ENCODE data around the gene ARL11.
A peak's percentile ranks its signal among the peaks of the same experiment; 100 is the strongest.

The ARL11 gene

GRCh38 chr13:49629196-49629938 lies 1.1 kb downstream of the ARL11 start:
- Mint-ChIP-seq H3K27ac (peak overlapping the region; percentile 98), H3K27me3 (no peaks in the 10 kb centered on the region), H3K36me3 (peaks cover 21 to 28% of the 10 kb centered on the region in 2 donors), H3K9me3 (no peaks in the 10 kb centered on the region), H3K4me3 (peak overlapping the region; percentile 93 to 99), H3K4me1 (peaks cover 20 to 47% of the 10 kb centered on the region in 2 donors)
- ATAC-seq (replicated peaks) (no peak), DNase-seq (no peak)

GRCh38 chr13:49629947-49630346 lies 1.6 kb downstream of the ARL11 start:
- Mint-ChIP-seq H3K27me3 (no peaks in the 10 kb centered on the region), H3K4me3 (peak overlapping the region in 1 of 2 donors; percentile 28), H3K36me3 (peaks cover 21 to 33% of the 10 kb centered on the region in 2 donors), H3K27ac (no peak overlapping the region), H3K4me1 (peaks cover 23 to 51% of the 10 kb centered on the region in 2 donors), H3K9me3 (no peaks in the 10 kb centered on the region)
- DNase-seq (no peak), ATAC-seq (replicated peaks) (no peak)

GRCh38 chr13:49630580-49630979 lies 2.3 kb downstream of the ARL11 start:
- no peak for DNase-seq
- Mint-ChIP-seq H3K9me3 (no peaks in the 10 kb centered on the region), H3K27me3 (no peaks in the 10 kb centered on the region), H3K4me3 (no peak overlapping the region), H3K36me3 (peaks cover 21 to 36% of the 10 kb centered on the region in 2 donors), H3K4me1 (peaks cover 27 to 58% of the 10 kb centered on the region in 2 donors), H3K27ac (no peak overlapping the region)
- ATAC-seq (replicated peaks): no peak

- no peaks in the 10 kb centered on the region for H3K27me3 Mint-ChIP-seq
- ATAC-seq (replicated peaks): no peak
- no peak for DNase-seq
- H3K36me3 Mint-ChIP-seq: peaks cover 29 to 46% of the 10 kb centered on the region in 2 donors
- H3K4me3 Mint-ChIP-seq: no peak overlapping the region
- no peak overlapping the region for H3K27ac Mint-ChIP-seq
- H3K4me1 Mint-ChIP-seq: peaks cover 30 to 68% of the 10 kb centered on the region in 2 donors
- no peaks in the 10 kb centered on the region for H3K9me3 Mint-ChIP-seq
Observed at GRCh38 chr13:49632156-49632555, 3.8 kb downstream of the ARL11 start.

GRCh38 chr13:49633710-49634109 lies 5.4 kb downstream of the ARL11 start:
- DNase-seq (no peak), ATAC-seq (replicated peaks) (no peak)
- Mint-ChIP-seq H3K27me3 (no peaks in the 10 kb centered on the region), H3K9me3 (no peaks in the 10 kb centered on the region), H3K36me3 (peaks cover 34 to 47% of the 10 kb centered on the region in 2 donors), H3K4me1 (peaks cover 28 to 59% of the 10 kb centered on the region in 2 donors), H3K27ac (no peak overlapping the region), H3K4me3 (no peak overlapping the region)

GRCh38 chr13:49635599-49636433 lies 7.5 kb downstream of the ARL11 start:
- peak overlapping the region; percentile 72 for H3K27ac Mint-ChIP-seq
- H3K9me3 Mint-ChIP-seq: no peaks in the 10 kb centered on the region
- H3K27me3 Mint-ChIP-seq: no peaks in the 10 kb centered on the region
- peaks cover 25 to 40% of the 10 kb centered on the region in 2 donors for H3K36me3 Mint-ChIP-seq
- H3K4me1 Mint-ChIP-seq: peaks cover 20 to 40% of the 10 kb centered on the region in 2 donors
- peak; percentile 78 for ATAC-seq (replicated peaks)
- DNase-seq: no peak
- peak overlapping the region; percentile 75 to 80 for H3K4me3 Mint-ChIP-seq

- peaks cover 21 to 38% of the 10 kb centered on the region in 2 donors for H3K36me3 Mint-ChIP-seq
- no peak overlapping the region for H3K27ac Mint-ChIP-seq
- peaks cover 20 to 38% of the 10 kb centered on the region in 2 donors for H3K4me1 Mint-ChIP-seq
- ATAC-seq (replicated peaks): no peak
- no peak for DNase-seq
- H3K9me3 Mint-ChIP-seq: no peaks in the 10 kb centered on the region
- no peaks in the 10 kb centered on the region for H3K27me3 Mint-ChIP-seq
- peak overlapping the region in 1 of 2 donors; percentile 80 for H3K4me3 Mint-ChIP-seq
Observed at GRCh38 chr13:49636705-49637104, 8.4 kb downstream of the ARL11 start.

- Mint-ChIP-seq H3K4me1 (peaks cover 26 to 41% of the 10 kb centered on the region in 2 donors), H3K4me3 (no peak overlapping the region)
Observed at GRCh38 chr13:49638030-49638743, 9.9 kb downstream of the ARL11 start.

GRCh38 chr13:49638744-49639072 lies 10.4 kb downstream of the ARL11 start:
- peaks cover 27 to 41% of the 10 kb centered on the region in 2 donors for H3K4me1 Mint-ChIP-seq
- H3K9me3 Mint-ChIP-seq: no peaks in the 10 kb centered on the region
- peaks cover 12 to 23% of the 10 kb centered on the region in 2 donors for H3K36me3 Mint-ChIP-seq

More at GRCh38 chr13:49638030-49638743, 9.9 kb downstream of the ARL11 start:
- H3K27ac Mint-ChIP-seq: no peak overlapping the region
- DNase-seq (no peak), ATAC-seq (replicated peaks) (no peak)
- H3K36me3 Mint-ChIP-seq: peaks cover 16 to 27% of the 10 kb centered on the region in 2 donors
- H3K9me3 Mint-ChIP-seq: no peaks in the 10 kb centered on the region
- no peaks in the 10 kb centered on the region for H3K27me3 Mint-ChIP-seq

GRCh38 chr13:49641801-49642291 lies 13.5 kb downstream of the ARL11 start:
- ATAC-seq (replicated peaks) (no peak), DNase-seq (no peak)
- Mint-ChIP-seq H3K27me3 (no peaks in the 10 kb centered on the region), H3K4me1 (peaks cover 18 to 27% of the 10 kb centered on the region in 2 donors), H3K9me3 (no peaks in the 10 kb centered on the region), H3K27ac (no peak overlapping the region), H3K36me3 (peaks cover 6 to 8% of the 10 kb centered on the region in 2 donors), H3K4me3 (peak overlapping the region; percentile 59 to 77)

More at GRCh38 chr13:49638744-49639072, 10.4 kb downstream of the ARL11 start:
- ATAC-seq (replicated peaks) (no peak), DNase-seq (no peak)
- no peak overlapping the region for H3K4me3 Mint-ChIP-seq
- H3K27ac Mint-ChIP-seq: no peak overlapping the region
- no peaks in the 10 kb centered on the region for H3K27me3 Mint-ChIP-seq

- no peaks in the 10 kb centered on the region for H3K9me3 Mint-ChIP-seq
- H3K4me3 Mint-ChIP-seq: peak overlapping the region; percentile 60 to 77
- no peaks in the 10 kb centered on the region for H3K27me3 Mint-ChIP-seq
- DNase-seq (peak; percentile 28), ATAC-seq (replicated peaks) (peak; percentile 94)
- peaks cover 4 to 7% of the 10 kb centered on the region in 2 donors for H3K36me3 Mint-ChIP-seq
- H3K4me1 Mint-ChIP-seq: peaks cover 17 to 27% of the 10 kb centered on the region in 2 donors
- H3K27ac Mint-ChIP-seq: peak overlapping the region; percentile 21
Observed at GRCh38 chr13:49643035-49643646, 14.8 kb downstream of the ARL11 start.

- ATAC-seq (replicated peaks) (no peak), DNase-seq (no peak)
- Mint-ChIP-seq H3K4me1 (peaks cover 14 to 27% of the 10 kb centered on the region in 2 donors), H3K4me3 (no peak overlapping the region), H3K36me3 (peaks cover 0 to 3% of the 10 kb centered on the region in 2 donors), H3K9me3 (no peaks in the 10 kb centered on the region), H3K27ac (no peak overlapping the region), H3K27me3 (no peaks in the 10 kb centered on the region)
Observed at GRCh38 chr13:49645451-49645850, 17.1 kb downstream of the ARL11 start.

GRCh38 chr13:49646688-49647087 lies 18.4 kb downstream of the ARL11 start:
- H3K27me3 Mint-ChIP-seq: no peaks in the 10 kb centered on the region
- no peaks in the 10 kb centered on the region for H3K9me3 Mint-ChIP-seq
- ATAC-seq (replicated peaks) (peak; percentile 31 to 36), DNase-seq (no peak)
- H3K4me3 Mint-ChIP-seq: no peak overlapping the region
- H3K36me3 Mint-ChIP-seq: peaks cover 0 to 3% of the 10 kb centered on the region in 2 donors
- peaks cover 14 to 27% of the 10 kb centered on the region in 2 donors for H3K4me1 Mint-ChIP-seq
- H3K27ac Mint-ChIP-seq: no peak overlapping the region
